Peyer's patch (tissue), 4 donors: Measurements from ENCODE around the gene DHX29.

Source experiments
- POLR2A ChIP-seq, 2 donors: fragments of 450-650 bp; IDR thresholded peaks; one replicate each; pipeline ENCODE4 v1.5.1; 2017; ENCODE audit warnings: antibody characterized with exemption in 2 of 2, mild to moderate bottlenecking in 2 of 2, moderate library complexity in 2 of 2
- TF ChIP-seq, protein P1 (sequence below), 6 experiments: fragments of 450-650 bp in 4 of 6; fragments of 200-600 bp in 2 of 6; sonication (generic) in 1 of 6; IDR thresholded peaks; one replicate each; pipeline ENCODE4 v1.5.1; 2017 to 2019; ENCODE audit warnings: antibody characterized with exemption in 6 of 6, mild to moderate bottlenecking in 3 of 6, moderate library complexity in 1 of 6

DNA sequence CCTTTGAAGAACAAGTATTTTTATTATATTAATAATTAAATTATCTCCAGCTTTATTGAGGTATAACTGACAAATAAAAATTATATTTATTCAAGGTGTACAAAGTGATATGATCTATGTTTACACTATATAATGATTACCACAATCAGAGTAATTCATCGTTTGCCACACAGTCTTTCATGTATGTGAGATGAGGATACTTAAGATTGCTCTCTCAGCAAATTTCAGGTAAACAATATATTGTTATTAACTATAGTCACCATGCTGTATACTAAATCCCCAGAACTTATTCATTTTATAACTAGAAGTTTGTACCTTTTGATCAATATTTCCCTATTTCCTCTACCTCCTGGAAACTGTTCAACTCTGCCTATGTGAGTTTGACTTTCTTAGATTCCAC lies 57.4 kb downstream of the DHX29 start:
- TF ChIP-seq, protein P1, sequence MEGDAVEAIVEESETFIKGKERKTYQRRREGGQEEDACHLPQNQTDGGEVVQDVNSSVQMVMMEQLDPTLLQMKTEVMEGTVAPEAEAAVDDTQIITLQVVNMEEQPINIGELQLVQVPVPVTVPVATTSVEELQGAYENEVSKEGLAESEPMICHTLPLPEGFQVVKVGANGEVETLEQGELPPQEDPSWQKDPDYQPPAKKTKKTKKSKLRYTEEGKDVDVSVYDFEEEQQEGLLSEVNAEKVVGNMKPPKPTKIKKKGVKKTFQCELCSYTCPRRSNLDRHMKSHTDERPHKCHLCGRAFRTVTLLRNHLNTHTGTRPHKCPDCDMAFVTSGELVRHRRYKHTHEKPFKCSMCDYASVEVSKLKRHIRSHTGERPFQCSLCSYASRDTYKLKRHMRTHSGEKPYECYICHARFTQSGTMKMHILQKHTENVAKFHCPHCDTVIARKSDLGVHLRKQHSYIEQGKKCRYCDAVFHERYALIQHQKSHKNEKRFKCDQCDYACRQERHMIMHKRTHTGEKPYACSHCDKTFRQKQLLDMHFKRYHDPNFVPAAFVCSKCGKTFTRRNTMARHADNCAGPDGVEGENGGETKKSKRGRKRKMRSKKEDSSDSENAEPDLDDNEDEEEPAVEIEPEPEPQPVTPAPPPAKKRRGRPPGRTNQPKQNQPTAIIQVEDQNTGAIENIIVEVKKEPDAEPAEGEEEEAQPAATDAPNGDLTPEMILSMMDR (IDR thresholded peaks at IDR 0.05): no peak
- TF ChIP-seq POLR2A (IDR thresholded peaks at IDR 0.05): no peak
